Measurements from ENCODE around the gene BOD1. TPM values are rescaled to one million over a fixed set of nuclear protein-coding genes. Genes with fewer than 3 reads are reported as not detected.

Gene BOD1
- total and polyA plus RNA-seq, 9 of the 15 experiments (the other 6 are each of a cell fraction or from before 2014, with no cell fraction given) = 10.1 to 31.6 (median 22.6) TPM

- no peak for TF ChIP-seq ZBTB40 (IDR thresholded peaks at IDR 0.05)
- TF ChIP-seq ZBTB40 (CRISPR knock-in tag; IDR thresholded peaks at IDR 0.05) = no peak
- TF ChIP-seq GTF2E2 (tag; IDR thresholded peaks at IDR 0.05) = no peak
- TF ChIP-seq MXD1 (CRISPR knock-in tag; IDR thresholded peaks at IDR 0.05; ENCODE audit: borderline replicate concordance, poor library complexity, severe bottlenecking) = no peak
- no peak for TF ChIP-seq HBP1 (CRISPR knock-in tag; IDR thresholded peaks at IDR 0.05)
Observed at GRCh38 chr5:173662581-173663351, 46.3 kb upstream of the BOD1 start (continued).

Measured in K562 (cell line).